Activated CD4-positive, alpha-beta T cell treated with anti-CD3 and anti-CD28 coated beads, Interleukin-2, amount 50 U/mL, for 1 hour (primary cell): ENCODE measurements around the gene NUDT2.

ENCODE experiments used
- DNase-seq: peaks from one replicate; pipeline ENCODE4 v3.0.0-alpha.2; 2020

NUDT2 gene

DNA sequence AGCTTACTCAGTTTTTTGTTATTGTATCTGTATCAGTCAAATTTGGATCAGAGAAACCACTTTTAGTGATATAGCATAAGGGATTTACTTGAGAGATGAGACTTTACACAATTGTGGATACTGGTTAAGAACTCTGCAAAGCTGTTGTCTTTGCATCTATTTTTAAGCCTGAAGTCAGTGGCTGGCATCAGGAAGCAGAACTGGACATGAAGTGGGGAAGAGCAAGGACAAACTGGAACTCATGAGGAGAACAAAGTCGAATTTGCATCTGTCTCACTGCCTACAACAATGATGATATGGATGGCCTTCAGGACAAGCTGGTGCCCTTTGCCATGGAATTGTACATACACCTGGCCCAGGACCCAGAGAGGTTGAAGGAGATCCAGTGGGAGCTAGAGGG lies 63.1 kb downstream of the NUDT2 start:
- DNase-seq: no peak
